Effector memory CD4-positive, alpha-beta T cell (primary cell): ENCODE data around the gene ZBTB11.
"Not testable (repeated sequence)": the region's sequence is repeated elsewhere in the genome, so short reads cannot be mapped to it uniquely, and the experiment has no call there.

Source experiments
- DNase-seq, 3 donors: peaks; one replicate each; pipeline ENCODE4 v3.0.0-alpha.2; 2020
- H3K27ac ChIP-seq: 2 replicates; pipeline ENCODE4 v1.7.0; 2013; ENCODE audit warnings: mild to moderate bottlenecking, low read length, moderate library complexity; ENCODE audit not compliant: insufficient read depth, poor library complexity, severe bottlenecking
- H3K27me3 ChIP-seq: replicated peaks from 2 replicates; pipeline ENCODE4 v1.7.0; 2013; ENCODE audit warnings: mild to moderate bottlenecking, low read length; ENCODE audit not compliant: insufficient read depth, control insufficient read depth, poor library complexity, severe bottlenecking
- H3K36me3 ChIP-seq: 2 replicates; pipeline ENCODE4 v1.7.0; 2013; ENCODE audit warnings: mild to moderate bottlenecking, low read length, moderate library complexity; ENCODE audit not compliant: control insufficient read depth, insufficient read depth
- H3K4me1 ChIP-seq: 2 replicates; pipeline ENCODE4 v1.7.0; 2013; ENCODE audit warnings: low read length, mild to moderate bottlenecking; ENCODE audit not compliant: control insufficient read depth, insufficient read depth, poor library complexity, severe bottlenecking
- H3K4me3 ChIP-seq: 2 replicates; pipeline ENCODE4 v1.7.0; 2013; ENCODE audit warnings: low read length, low read depth, mild to moderate bottlenecking; ENCODE audit not compliant: insufficient read depth, poor library complexity, severe bottlenecking
- H3K9me3 ChIP-seq: 2 replicates; pipeline ENCODE4 v1.7.0; 2013; ENCODE audit warnings: mild to moderate bottlenecking, low read length, moderate library complexity; ENCODE audit not compliant: control insufficient read depth

The ZBTB11 gene

GRCh38 chr3:101656651-101657050 is 20.3 kb downstream of the ZBTB11 start:
- H3K27ac ChIP-seq, result no peak overlapping the region
- no peaks in the 10 kb centered on the region for H3K27me3 ChIP-seq
- H3K36me3 ChIP-seq, result peaks cover 82% of the 10 kb centered on the region
- no peaks in the 10 kb centered on the region for H3K4me1 ChIP-seq
- no peak for DNase-seq
- no peaks in the 10 kb centered on the region for H3K9me3 ChIP-seq
- H3K4me3 ChIP-seq, result no peak overlapping the region

- Histone ChIP-seq H3K27ac (no peak overlapping the region), H3K4me3 (no peak overlapping the region), H3K27me3 (no peaks in the 10 kb centered on the region), H3K36me3 (peaks cover 29% of the 10 kb centered on the region), H3K4me1 (peaks cover 7% of the 10 kb centered on the region), H3K9me3 (no peaks in the 10 kb centered on the region)
- no peak for DNase-seq
Measured at GRCh38 chr3:101646726-101647125, 30.2 kb downstream of the ZBTB11 start.

GRCh38 chr3:101643861-101644613 is 32.9 kb downstream of the ZBTB11 start:
- Histone ChIP-seq H3K4me3 (no peak overlapping the region), H3K27ac (no peak overlapping the region), H3K36me3 (peaks cover 6% of the 10 kb centered on the region), H3K27me3 (no peaks in the 10 kb centered on the region), H3K4me1 (peaks cover 7% of the 10 kb centered on the region), H3K9me3 (no peaks in the 10 kb centered on the region)
- peak in 2 of 3 donors; percentile 5 to 9 for DNase-seq

- no peak for DNase-seq
- peaks cover 7% of the 10 kb centered on the region for H3K4me1 ChIP-seq
- no peak overlapping the region for H3K27ac ChIP-seq
- no peaks in the 10 kb centered on the region for H3K27me3 ChIP-seq
- H3K4me3 ChIP-seq, result no peak overlapping the region
- no peaks in the 10 kb centered on the region for H3K9me3 ChIP-seq
- no peaks in the 10 kb centered on the region for H3K36me3 ChIP-seq
Measured at GRCh38 chr3:101643009-101643844, 33.7 kb downstream of the ZBTB11 start.

- no peaks in the 10 kb centered on the region for H3K36me3 ChIP-seq
- H3K9me3 ChIP-seq, result no peaks in the 10 kb centered on the region
- H3K27me3 ChIP-seq, result no peaks in the 10 kb centered on the region
- no peak for DNase-seq
- peaks cover 7% of the 10 kb centered on the region for H3K4me1 ChIP-seq
- no peak overlapping the region for H3K4me3 ChIP-seq
- no peak overlapping the region for H3K27ac ChIP-seq
Measured at GRCh38 chr3:101642441-101642840, 34.5 kb downstream of the ZBTB11 start.

- H3K27ac ChIP-seq, H3K27me3 ChIP-seq, H3K4me3 ChIP-seq, H3K9me3 ChIP-seq, H3K4me1 ChIP-seq, H3K36me3 ChIP-seq, DNase-seq: not testable (repeated sequence)
Measured at GRCh38 chr3:101641397-101642115, 35.4 kb downstream of the ZBTB11 start.

GRCh38 chr3:101640256-101640655 is 36.7 kb downstream of the ZBTB11 start:
- no peaks in the 10 kb centered on the region for H3K36me3 ChIP-seq
- H3K27me3 ChIP-seq, result no peaks in the 10 kb centered on the region
- H3K9me3 ChIP-seq, result no peaks in the 10 kb centered on the region
- H3K4me1 ChIP-seq, result peaks cover 12% of the 10 kb centered on the region
- no peak overlapping the region for H3K4me3 ChIP-seq
- DNase-seq, result no peak
- no peak overlapping the region for H3K27ac ChIP-seq

GRCh38 chr3:101639280-101639963 is 37.5 kb downstream of the ZBTB11 start:
- Histone ChIP-seq H3K4me1 (peaks cover 9% of the 10 kb centered on the region), H3K27ac (no peak overlapping the region), H3K36me3 (no peaks in the 10 kb centered on the region), H3K27me3 (no peaks in the 10 kb centered on the region), H3K9me3 (no peaks in the 10 kb centered on the region), H3K4me3 (no peak overlapping the region)
- no peak for DNase-seq

GRCh38 chr3:101638261-101638745 is 38.6 kb downstream of the ZBTB11 start:
- Histone ChIP-seq H3K27me3 (no peaks in the 10 kb centered on the region), H3K27ac (no peak overlapping the region), H3K4me1 (peaks cover 5% of the 10 kb centered on the region), H3K9me3 (no peaks in the 10 kb centered on the region), H3K36me3 (no peaks in the 10 kb centered on the region), H3K4me3 (no peak overlapping the region)
- DNase-seq, result no peak
